HG02798 (cell line): ENCODE measurements around the gene LRRC66.

Experiments
- ATAC-seq: cut with Tn5 transposase; IDR thresholded peaks from one replicate; pipeline ENCODE4 v1.9.1; 2021; ENCODE audit warnings: mild to moderate bottlenecking; ENCODE audit not compliant: unreplicated experiment, poor library complexity

LRRC66 gene

DNA sequence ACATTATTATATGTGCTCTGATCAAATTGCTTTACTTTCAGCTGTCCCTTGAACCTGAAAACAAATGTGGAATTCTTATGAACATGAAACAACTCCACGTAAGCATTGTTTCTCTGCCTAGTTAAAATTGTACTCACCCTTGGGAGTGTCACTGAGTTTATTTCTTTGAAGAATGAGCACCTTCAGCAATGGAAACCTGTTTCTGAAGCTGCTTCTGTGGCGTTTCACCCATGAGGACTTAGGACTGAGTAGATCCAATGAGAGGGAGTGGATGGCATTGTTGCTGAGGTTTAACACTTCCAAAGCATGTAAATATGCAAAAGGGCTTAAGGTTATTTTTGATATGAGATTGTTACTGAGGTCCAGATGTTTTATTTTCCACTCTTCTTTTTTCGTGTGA, 3.2 kb downstream of the LRRC66 start:
- ATAC-seq: no peak

DNA sequence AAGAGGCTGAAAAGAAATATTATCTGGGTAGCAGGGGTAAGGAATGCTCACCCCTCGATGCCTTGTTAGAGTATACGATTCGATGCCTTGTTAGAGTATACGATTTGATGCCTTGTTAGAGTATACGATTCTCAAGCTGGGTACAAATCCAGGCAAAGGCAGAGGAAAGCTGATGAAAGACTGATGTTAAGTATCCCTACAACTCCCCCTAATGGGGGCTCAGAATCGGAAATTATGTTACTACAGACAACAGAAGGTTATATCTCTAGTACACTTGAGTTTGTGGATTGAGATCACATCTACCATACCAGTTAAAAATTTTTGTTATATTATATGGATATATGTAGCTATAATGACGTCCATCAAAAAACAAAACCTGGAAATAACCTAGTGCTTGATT, 4.8 kb downstream of the LRRC66 start:
- ATAC-seq: no peak

DNA sequence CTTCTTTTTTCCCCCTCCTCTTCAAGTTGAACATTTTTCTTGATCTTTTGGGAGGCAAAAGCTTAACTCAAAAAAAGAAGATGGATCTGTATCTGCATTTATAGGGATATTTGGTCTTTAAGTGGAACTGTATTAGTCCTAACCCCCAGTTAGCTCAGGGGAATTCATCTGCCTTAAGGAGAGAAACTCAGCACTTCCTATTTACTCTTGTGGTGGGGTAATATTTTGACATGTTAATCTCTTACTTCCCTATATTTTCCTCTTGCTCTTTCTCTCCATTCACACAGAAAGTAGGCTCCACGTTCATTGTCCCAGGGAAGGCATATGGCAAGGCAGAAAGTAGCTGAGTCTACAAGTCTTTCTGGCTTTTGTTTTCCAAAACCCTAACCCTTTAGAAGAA, 5.3 kb downstream of the LRRC66 start:
- no peak for ATAC-seq

DNA sequence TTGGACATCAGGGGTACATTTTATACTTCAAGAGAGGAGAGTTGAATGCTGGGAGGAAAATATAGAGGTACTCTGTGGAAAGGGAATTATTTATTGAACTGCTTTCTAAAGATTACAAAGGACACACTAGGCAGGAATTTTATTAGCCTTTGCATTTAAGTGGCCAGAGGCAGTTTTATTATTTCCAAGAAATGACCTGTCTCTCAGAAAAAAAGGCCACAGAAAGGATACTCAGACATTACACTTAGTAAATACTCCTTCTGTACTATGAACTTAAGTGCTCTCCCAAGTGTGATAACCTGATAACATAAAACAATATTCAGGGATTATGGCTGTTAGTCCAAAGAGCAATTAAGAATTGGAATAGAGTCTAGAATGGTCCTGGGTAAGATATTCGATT, 7.5 kb downstream of the LRRC66 start:
- no peak for ATAC-seq

DNA sequence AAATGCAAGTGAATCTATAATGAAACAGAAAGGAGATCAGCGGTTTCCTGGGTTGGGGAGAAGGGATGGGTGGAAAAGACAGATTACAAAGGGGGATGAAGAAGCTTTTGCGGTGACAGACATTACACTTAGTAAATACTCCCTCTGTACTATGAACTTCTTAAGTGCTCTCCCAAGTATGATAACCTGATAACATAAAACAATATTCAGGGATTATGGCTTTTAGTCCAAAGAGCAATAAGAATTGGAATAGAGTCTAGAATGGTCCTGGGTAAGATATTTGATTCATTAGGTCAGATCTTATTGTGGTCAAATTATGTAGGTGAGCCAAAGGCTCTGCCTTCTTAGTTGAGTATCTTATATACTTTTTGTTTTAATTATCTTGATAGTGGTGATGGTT, 9.2 kb downstream of the LRRC66 start:
- no peak for ATAC-seq

DNA sequence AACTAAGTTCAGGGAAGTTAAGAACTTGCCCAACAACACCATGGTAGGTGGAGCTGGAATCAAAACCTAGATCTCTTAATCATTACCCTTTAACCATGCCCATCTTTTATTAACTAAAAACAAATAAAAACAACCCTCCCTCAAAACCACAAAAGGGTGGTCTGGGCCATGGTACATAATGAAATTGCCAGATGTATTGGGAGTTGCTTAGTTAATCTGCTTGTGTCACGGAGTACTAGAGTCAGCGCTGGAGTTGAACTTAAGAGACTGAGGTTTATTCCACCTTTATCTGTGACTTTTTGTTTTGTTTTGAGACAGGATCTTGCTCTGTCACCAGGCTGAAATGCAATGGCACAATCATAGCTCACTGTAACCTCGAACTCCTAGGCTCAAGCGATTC, 13.3 kb downstream of the LRRC66 start:
- no peak for ATAC-seq

DNA sequence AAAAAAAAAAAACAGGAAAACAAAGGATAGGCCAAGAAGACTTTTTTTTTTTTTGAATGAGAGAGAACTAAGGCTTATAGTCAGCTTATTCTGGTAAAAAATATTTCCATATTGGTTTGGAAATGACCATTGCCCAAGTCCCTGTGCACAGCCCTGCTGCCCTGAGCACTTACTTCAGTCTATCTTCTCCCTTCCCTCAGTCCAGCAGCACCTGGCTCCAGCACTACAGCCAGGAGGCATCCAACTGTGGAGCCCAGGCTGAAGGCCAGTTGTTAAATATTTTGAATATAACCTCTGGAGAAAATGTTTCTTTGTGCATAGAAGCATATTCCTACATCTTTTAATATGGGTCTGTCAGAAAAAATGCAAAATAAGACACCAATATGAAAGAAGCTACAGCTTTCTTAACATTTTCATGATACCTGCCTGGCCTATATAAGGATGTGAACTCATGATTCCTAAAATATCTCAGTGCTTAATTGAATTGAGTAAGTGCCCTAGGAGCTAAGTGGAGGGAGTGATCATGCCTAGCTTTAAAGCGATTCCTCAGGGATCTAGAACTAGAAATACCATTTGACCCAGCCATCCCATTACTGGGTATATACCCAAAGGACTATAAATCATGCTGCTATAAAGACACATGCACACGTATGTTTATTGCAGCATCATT, 14.4 kb downstream of the LRRC66 start:
- no peak for ATAC-seq

DNA sequence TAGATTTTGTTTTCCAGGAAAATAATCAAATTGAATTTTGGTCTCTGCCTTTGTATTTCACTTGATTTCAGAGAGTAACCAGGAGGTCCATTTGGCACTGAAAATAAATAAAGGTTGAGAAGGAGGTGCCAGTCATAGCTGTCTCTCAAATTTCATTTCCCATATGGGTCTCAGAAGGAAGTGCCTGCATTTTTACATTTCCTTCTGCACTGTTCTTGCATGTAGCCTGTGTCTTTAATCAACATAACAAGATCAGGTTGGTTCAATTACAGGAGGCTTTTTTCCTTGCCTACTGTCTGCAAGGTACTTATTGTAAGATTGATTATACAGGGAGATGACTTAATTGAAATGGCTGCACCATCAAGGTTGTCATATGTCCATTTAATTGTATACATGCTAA, 15.7 kb downstream of the LRRC66 start:
- no peak for ATAC-seq

DNA sequence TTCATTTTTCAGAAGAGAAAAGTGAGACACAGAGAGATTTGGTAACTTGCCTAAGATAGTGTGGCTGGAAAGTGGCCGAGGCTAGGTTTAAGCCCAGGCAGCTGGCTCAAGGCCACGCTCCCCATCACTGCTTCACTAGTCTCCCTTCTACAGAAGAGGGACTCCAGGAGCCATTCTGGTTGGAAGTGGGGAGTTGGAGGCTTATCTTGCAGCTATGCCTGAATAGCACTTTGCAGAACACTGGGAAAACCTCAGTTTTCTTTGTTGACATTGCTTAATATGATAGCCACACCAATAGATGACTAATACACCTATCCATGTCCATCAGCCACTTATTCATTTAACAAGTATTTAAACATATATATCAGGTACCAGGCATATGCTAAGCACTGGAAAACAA, 18.5 kb downstream of the LRRC66 start:
- no peak for ATAC-seq

DNA sequence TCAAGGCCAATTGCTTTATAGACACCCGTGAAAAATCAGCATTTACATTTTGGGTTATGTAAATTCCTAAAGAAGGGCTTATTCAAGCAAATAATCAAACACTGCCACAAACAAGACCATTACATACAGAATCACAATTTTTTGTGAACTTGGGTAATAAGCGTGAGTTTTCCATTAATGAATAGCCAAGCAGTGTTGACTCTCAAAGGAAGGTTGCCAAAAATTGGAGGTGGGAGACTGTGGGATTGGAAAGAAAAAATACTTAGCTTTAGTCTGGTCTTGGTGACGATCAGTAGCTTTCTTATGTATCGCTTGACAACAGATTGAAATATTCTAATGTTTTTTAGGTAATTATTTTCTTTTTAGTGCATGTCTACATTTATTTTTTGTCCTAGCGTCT, 20.9 kb downstream of the LRRC66 start:
- ATAC-seq: no peak

DNA sequence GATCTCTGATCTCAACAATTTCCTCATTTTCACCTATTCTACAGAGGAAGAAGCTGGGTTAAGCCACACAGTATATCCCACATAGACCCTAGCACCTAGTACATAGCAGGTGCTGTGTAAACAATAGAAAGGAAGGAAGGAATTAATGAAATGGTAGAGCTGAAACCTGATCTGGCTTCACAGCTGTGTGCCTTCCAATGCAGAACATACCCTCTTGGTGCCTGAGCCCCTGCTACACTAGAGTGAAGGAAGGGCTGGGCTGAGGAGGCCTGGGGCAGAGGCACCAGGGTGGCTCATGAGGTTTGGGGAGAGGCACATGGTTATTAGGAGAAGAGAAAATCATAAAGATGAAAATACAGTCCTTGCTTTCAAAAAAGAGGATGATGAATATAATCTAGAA, 21.3 kb downstream of the LRRC66 start:
- no peak for ATAC-seq

DNA sequence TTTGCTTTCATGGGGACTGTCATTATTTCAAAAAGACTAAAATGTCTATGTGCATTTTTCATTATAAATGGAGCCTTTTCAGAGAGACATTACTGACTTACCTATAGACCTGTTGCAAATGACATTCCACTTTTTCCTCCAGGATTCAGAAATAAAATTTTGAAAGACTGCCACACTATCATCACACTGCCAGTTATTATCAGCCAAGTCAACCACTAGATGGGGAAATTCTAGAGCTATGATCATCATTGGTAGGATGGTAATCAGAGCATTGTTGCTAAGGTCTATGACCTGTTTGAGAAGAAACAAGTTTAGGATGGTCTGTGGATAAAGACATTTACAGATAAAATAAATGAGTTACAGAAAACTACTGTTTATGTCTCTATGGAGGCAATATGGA, 22.5 kb downstream of the LRRC66 start:
- ATAC-seq: no peak

DNA sequence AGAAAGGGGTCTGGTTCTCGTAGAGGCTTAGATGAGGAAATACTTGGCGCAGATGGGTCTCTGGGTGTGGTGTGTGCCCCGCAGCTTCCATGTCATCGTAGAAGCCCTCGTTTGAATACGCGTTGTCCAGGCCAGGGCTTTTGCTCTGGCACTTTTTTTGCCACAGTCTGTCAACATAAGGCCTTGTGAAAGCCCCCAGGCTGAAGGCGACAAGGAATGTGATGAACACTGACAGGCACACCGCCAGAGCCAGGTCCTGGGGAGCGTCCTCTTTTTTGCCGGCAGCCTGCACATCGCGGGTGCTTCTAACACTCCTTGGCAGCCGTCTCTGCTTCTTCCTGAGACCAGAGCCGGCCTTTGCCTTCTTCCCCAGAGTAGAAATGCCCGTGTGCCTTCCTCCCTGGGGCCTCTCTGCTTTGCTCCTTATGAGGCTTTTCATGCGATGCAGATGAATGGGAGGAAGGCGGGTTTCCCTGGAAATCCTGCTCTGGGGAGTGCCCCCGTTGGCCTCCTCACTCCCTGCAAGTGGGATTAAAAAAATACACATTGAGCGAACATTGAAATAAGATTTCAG, 24.4 kb downstream of the LRRC66 start:
- ATAC-seq: no peak

DNA sequence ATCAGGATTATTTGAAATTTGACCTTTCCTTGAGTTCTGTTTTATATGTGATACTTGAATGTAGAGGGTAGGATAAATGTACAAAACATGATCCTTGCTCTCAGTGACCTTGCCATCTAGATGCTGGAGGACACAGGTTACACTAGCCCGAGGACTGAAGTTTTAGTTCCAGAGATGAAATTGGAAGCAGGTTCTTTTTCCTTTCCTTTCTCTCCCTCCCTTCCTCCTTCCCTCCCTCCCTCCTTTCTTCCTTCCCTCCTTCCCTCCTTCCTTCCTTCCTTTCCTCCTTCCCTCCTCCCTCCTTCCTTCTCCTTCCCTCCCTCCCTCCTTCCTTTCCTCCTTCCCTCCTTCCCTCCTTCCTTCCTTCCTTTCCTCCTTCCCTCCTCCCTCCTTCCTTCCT, 54.3 kb downstream of the LRRC66 start:
- no peak for ATAC-seq

DNA sequence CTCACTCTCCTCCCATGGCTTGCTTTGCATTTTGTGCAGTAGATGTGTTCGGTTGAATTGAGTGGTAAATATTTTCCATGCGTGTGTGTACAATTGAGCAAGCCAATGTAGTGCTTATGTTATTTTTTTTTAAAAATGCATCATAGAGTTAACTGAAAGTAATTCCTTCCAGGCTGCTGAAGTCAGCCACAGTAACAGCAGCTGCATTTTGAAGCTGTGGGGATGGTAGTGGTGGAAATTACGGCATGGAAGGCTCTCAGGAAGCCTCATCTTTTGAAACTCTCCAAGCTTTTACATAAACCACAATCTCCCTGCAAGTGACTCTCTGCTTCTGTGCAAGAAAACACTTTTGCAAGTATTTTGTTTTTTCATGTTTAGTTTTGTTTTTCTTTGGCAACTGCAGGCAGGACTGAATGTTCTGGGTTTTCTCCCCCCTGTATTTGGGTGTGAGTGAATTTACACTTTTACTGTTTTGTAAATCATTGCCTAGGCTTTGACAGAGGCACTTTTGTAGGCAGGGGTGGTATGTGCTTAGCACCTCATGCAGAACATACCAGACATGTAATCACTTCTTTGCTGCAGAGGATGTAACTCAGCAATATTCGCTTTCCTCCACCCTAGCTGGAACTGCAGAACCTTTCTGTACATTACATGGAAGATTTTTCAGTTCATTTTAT, 56.2 kb downstream of the LRRC66 start:
- no peak for ATAC-seq

DNA sequence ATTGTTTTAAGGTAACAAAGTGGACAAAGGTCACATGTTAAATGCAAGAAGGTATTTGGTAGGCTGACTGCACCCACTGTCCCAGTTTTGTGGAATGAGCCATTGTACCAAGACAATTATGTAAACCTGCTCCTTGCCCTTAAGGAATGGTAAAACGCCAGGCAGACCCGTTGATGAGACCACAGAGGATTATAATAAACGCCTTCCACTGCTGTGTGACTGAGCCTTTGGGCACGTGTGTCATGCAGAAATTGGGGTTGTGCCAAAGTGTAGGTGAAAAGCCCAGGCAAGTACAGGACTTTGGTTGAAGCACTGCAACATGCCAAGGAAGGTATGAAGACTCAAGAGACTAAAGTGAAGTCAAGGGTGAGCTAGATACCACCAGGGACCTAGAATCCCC, 59.7 kb downstream of the LRRC66 start:
- ATAC-seq: no peak

DNA sequence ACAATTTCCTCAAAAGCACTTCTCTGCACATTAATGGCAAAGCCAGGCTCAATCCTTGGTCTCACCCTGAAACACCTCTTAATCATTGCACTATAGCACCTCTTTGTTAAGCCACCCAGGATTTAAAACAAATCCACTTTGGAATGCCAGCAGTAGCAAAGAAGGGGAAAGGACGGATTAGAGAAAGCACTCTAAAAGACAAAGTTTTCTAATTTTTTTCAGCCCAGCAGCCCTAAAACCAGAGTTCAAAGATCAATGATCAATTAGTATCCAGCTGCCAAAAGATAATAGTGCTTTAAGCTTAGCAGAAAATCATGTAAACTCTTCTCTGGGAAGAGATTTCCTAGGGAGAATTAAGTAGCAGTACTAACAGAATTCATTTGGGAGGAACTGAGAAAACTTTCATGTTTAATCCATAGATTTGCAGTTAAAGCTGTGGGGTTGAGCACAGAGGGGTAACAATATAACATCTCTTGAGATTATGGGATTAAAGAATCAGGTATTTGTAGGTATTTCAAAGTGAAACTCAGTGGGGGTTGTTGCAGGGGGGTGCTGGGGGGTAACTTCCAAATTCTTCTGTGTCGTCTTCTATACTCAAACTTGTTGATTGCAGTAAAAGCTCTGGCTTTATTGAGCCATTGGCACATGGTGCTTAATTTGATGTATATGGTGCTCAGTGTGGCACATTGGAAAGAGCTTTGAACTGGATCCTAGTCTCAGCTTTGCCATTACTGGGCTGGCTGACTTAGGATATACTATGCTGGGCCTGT, 61.8 kb downstream of the LRRC66 start:
- ATAC-seq: no peak
